SK-N-SH treated with all-trans-retinoic acid at 6 μM for 48 hours (cell line): Measurements from ENCODE around the gene PPP3CA.

Source experiments
- ARNTL ChIP-seq: fragments of 450-650 bp; formaldehyde crosslinking; IDR thresholded peaks from 2 replicates; pipeline ENCODE4 v1.5.0; 2020; ENCODE audit warnings: low read depth, mild to moderate bottlenecking, moderate library complexity, borderline replicate concordance
- BACH2 ChIP-seq: fragments of 250-450 bp; sonication (Bioruptor Pico); IDR thresholded peaks from 2 replicates; pipeline ENCODE4 v1.9.0; 2021; ENCODE audit warnings: mild to moderate bottlenecking, borderline replicate concordance
- CREB5 ChIP-seq: fragments of 250-450 bp; sonication (Bioruptor Pico); IDR thresholded peaks from 2 replicates; pipeline ENCODE4 v1.5.1; 2020; ENCODE audit warnings: low read depth, mild to moderate bottlenecking, moderate library complexity
- CSRNP3 ChIP-seq: fragments of 250-450 bp; sonication (Bioruptor Pico); IDR thresholded peaks from 2 replicates; pipeline ENCODE4 v1.5.1; 2021; ENCODE audit warnings: mild to moderate bottlenecking, moderate library complexity
- GLIS3 ChIP-seq: fragments of 250-450 bp; sonication (Bioruptor Pico); IDR thresholded peaks from 2 replicates; pipeline ENCODE4 v1.5.0; 2020; ENCODE audit warnings: mild to moderate bottlenecking, moderate library complexity
- ISL1 ChIP-seq: fragments of 250-450 bp; sonication (Bioruptor Pico); IDR thresholded peaks from 2 replicates; pipeline ENCODE4 v2.1.2; 2022; ENCODE audit warnings: mild to moderate bottlenecking, moderate library complexity
- OSR1 ChIP-seq: fragments of 250-450 bp; sonication (Bioruptor Pico); IDR thresholded peaks from 2 replicates; pipeline ENCODE4 v1.8.0; 2022; ENCODE audit warnings: moderate library complexity, mild to moderate bottlenecking, inconsistent platforms
- PPARA ChIP-seq: fragments of 250-450 bp; sonication (Bioruptor Pico); IDR thresholded peaks from 2 replicates; pipeline ENCODE4 v1.5.0; 2020; ENCODE audit warnings: mild to moderate bottlenecking, borderline replicate concordance
- SNAI2 ChIP-seq: fragments of 250-450 bp; sonication (Bioruptor Pico); IDR thresholded peaks from 2 replicates; pipeline ENCODE4 v1.5.0; 2020; ENCODE audit warnings: mild to moderate bottlenecking, moderate library complexity
- ZFP30 ChIP-seq: fragments of 450-650 bp; formaldehyde crosslinking; IDR thresholded peaks from 2 replicates; pipeline ENCODE4 v1.5.0; 2022; ENCODE audit warnings: mild to moderate bottlenecking, moderate library complexity
- ZNF565 ChIP-seq: fragments of 450-650 bp; formaldehyde crosslinking; conservative IDR thresholded peaks from 2 replicates; pipeline ENCODE4 v1.5.0; 2020; ENCODE audit warnings: low read depth, mild to moderate bottlenecking, moderate library complexity
- TF ChIP-seq, protein P1 (sequence below): fragments of 250-450 bp; sonication (Bioruptor Pico); IDR thresholded peaks from 2 replicates; pipeline ENCODE4 v1.8.0; 2021; ENCODE audit warnings: low read depth, mild to moderate bottlenecking, moderate library complexity, borderline replicate concordance
- TF ChIP-seq, protein P2 (sequence below): fragments of 250-450 bp; sonication (Bioruptor Pico); IDR thresholded peaks from 2 replicates; pipeline ENCODE4 v1.8.0; 2020; ENCODE audit warnings: mild to moderate bottlenecking, moderate library complexity, borderline replicate concordance

DNA sequence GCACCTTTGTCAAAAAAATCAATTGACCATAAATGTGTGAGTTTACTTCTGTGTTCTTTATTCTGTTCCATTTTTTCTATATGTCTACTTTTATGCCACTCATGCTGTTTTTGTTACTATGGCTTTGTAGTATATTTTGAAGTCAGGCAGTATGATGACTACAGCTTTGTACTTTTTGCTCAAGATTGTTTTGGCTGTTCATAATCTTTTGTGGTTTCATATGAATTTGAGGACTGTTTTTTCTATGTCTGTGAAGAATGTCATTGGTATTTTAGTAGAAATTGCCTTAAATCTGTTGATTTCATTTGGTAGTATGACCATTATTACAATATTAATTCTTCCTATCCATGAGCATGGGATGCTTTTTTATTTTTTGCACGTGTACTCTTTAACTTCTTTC lies 346.8 kb downstream of the PPP3CA start:
- TF ChIP-seq ARNTL = no peak
- no peak for TF ChIP-seq SNAI2 (CRISPR knock-in tag)
- no peak for TF ChIP-seq CSRNP3 (CRISPR knock-in tag)
- TF ChIP-seq ISL1 = no peak
- no peak for TF ChIP-seq OSR1
- TF ChIP-seq, protein P1, sequence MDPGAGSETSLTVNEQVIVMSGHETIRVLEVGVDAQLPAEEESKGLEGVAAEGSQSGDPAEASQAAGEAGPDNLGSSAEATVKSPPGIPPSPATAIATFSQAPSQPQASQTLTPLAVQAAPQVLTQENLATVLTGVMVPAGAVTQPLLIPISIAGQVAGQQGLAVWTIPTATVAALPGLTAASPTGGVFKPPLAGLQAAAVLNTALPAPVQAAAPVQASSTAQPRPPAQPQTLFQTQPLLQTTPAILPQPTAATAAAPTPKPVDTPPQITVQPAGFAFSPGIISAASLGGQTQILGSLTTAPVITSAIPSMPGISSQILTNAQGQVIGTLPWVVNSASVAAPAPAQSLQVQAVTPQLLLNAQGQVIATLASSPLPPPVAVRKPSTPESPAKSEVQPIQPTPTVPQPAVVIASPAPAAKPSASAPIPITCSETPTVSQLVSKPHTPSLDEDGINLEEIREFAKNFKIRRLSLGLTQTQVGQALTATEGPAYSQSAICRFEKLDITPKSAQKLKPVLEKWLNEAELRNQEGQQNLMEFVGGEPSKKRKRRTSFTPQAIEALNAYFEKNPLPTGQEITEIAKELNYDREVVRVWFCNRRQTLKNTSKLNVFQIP (CRISPR knock-in tag) = no peak
- TF ChIP-seq ZFP30 = no peak
- TF ChIP-seq, protein P2, sequence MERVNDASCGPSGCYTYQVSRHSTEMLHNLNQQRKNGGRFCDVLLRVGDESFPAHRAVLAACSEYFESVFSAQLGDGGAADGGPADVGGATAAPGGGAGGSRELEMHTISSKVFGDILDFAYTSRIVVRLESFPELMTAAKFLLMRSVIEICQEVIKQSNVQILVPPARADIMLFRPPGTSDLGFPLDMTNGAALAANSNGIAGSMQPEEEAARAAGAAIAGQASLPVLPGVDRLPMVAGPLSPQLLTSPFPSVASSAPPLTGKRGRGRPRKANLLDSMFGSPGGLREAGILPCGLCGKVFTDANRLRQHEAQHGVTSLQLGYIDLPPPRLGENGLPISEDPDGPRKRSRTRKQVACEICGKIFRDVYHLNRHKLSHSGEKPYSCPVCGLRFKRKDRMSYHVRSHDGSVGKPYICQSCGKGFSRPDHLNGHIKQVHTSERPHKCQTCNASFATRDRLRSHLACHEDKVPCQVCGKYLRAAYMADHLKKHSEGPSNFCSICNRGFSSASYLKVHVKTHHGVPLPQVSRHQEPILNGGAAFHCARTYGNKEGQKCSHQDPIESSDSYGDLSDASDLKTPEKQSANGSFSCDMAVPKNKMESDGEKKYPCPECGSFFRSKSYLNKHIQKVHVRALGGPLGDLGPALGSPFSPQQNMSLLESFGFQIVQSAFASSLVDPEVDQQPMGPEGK = no peak
- no peak for TF ChIP-seq BACH2 (CRISPR knock-in tag)
- no peak for TF ChIP-seq CREB5 (CRISPR knock-in tag)
- TF ChIP-seq GLIS3 (CRISPR knock-in tag) = no peak
- TF ChIP-seq ZNF565 (CRISPR knock-in tag) = no peak
- no peak for TF ChIP-seq PPARA
